ENCODE data around the gene MAST4.

The MAST4 gene

DNA sequence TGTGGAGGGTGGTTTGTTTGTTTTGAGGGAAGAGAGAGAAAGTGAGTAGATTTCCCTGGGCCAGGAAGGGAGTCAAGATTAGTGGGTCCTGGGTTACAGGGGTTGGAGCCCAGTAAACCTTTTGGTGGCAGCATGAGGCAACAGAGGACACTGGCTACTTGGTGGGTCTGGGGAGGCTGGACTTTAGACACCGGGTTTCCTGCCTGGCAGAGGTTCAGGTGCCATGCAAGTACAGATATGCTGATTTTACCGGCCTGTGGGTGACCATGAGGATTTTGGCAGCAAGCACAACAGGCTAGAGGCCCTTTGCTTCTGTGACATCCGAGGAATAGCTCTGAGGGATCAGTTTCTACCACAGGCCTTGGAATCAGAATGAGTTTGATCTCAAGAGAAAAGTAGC, 18.9 kb downstream of the MAST4 start:
- TF ChIP-seq, protein P1, sequence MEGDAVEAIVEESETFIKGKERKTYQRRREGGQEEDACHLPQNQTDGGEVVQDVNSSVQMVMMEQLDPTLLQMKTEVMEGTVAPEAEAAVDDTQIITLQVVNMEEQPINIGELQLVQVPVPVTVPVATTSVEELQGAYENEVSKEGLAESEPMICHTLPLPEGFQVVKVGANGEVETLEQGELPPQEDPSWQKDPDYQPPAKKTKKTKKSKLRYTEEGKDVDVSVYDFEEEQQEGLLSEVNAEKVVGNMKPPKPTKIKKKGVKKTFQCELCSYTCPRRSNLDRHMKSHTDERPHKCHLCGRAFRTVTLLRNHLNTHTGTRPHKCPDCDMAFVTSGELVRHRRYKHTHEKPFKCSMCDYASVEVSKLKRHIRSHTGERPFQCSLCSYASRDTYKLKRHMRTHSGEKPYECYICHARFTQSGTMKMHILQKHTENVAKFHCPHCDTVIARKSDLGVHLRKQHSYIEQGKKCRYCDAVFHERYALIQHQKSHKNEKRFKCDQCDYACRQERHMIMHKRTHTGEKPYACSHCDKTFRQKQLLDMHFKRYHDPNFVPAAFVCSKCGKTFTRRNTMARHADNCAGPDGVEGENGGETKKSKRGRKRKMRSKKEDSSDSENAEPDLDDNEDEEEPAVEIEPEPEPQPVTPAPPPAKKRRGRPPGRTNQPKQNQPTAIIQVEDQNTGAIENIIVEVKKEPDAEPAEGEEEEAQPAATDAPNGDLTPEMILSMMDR (IDR thresholded peaks at IDR 0.05; ENCODE audit: insufficient read depth, low read depth, low read length, missing control alignments): no peak
- DNase-seq (ENCODE audit: low read depth): no peak
- H3K4me3 ChIP-seq (ENCODE audit: low read depth, low read length): no peak overlapping the region

DNA sequence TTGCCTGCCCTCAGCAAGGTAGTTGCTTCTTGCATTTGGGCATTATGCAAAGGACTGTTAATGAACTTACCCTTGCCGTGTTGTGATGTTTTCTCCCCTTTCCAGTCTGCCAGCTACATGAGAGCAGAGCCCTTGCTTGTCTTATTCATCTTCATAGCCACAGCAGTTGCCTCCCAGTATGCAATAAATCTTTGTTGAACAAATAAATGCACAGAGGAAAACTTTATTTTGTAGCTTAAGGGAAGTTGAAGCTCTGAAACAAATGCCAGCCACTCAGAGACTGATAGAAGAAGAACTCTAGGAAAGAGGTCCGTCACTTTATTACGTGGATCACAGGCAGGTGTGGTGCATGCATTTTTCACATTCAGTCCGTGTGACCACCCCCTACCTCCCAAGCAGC, 19.7 kb downstream of the MAST4 start:
- TF ChIP-seq, protein P1 (IDR thresholded peaks at IDR 0.05; ENCODE audit: insufficient read depth, low read depth, low read length, missing control alignments): no peak
- H3K4me3 ChIP-seq (ENCODE audit: low read depth, low read length): no peak overlapping the region
- DNase-seq (ENCODE audit: low read depth): no peak

DNA sequence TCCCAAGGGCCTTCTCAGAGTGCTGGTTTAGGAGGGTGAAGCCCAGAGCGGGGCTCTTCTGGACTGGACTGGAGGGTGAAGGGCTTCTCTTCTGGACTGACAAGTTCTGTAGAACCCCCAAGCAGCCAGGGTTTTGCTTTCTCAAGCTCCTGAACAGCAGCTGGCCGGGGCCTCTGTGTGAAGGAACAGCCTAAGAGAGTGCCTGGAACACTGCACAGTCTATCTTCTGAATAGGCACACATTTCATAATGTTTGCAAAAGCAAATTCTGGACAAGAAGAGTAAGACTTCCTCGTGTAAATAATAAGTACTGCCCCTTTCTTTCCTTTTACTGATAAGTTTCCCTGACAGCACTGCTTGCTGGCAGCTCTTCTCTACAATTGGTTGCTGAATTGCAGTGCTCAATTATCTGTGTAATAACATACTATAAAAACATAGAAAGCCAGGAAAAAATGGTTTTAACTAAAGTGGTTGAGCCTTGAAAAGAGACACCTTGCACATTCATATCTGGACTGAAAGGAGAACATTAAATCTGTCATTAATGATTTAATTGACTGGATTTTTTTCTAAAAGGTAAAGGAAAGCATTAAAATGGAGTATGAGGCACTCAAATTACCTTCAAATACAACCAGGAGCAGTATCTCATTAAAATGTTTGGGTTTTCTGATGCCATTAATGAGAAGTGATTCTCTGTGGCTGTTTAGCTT, 20.5 kb downstream of the MAST4 start:
- TF ChIP-seq, protein P1 (IDR thresholded peaks at IDR 0.05; ENCODE audit: insufficient read depth, low read depth, low read length, missing control alignments): no peak
- H3K4me3 ChIP-seq (ENCODE audit: low read depth, low read length): no peak overlapping the region
- no peak for DNase-seq (ENCODE audit: low read depth)

DNA sequence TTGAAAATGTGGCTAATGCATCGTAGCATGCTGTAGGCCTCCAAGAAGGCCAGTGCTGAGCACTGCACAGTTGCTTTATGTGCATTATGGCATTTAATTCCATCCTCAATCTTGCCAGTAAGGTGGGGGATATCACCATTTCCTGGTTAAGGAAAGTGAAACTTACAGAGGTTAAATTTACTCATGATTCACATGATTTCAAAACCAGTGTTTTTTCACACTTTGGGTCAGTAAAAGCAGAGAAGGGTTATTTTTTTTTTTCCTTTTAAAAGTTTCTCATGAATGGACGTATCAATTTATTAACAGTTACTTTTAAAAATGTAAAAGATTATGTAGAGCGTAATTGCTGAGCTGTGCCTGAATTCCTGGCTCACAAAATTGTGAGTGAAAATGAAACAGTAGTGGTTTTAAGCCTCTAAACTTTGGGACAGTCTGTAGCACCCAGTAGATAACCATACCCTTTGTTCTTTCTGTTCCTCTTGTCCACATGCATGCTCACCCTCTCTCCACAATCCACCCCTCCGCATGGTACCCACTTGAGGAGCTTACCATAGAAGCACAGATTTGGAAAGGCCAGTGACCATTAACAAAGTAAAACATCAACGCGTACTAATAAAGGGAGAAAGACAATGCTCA, 21.2 kb downstream of the MAST4 start:
- no peak overlapping the region for H3K4me3 ChIP-seq (ENCODE audit: low read depth, low read length)
- TF ChIP-seq, protein P1 (IDR thresholded peaks at IDR 0.05; ENCODE audit: insufficient read depth, low read depth, low read length, missing control alignments): no peak
- peak; percentile 18 for DNase-seq (ENCODE audit: low read depth)

DNA sequence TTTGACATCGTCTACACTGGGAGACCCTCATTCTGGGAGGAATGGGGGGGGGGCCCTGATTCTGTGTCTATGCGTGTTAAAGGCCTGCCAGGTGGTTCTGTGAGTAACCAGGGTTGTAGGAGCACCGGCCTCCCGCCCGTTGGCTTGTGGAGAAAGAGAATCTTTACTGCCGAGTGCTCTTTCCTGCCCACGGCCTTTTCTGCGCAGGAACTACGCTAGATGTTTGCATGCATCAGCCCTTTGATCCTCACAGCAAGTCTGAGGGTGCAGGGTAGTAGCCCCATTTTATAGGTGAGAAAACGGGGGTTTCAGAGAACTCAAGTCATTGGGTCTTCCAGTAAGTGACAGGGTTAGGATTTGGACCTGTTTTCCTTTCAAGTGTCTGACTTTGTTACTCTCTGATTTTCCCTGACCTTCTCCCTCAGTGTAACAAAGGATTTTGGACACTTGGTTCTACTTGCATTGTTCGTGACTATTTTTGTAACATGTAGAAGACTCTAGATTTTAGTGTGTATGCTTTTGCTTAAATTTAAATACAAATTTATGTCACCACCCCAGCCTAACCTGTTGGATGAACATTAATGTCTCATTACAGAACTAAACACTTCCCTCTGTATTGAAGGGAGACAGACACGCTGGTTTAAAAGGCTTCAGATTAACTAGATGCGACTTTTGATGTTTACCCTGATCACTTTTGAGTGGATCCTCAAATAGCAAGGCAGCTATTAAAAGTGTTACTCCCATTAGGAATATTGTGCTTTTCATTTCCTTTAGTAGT, 22.0 kb downstream of the MAST4 start:
- TF ChIP-seq, protein P1 (IDR thresholded peaks at IDR 0.05; ENCODE audit: insufficient read depth, low read depth, low read length, missing control alignments): no peak
- DNase-seq (ENCODE audit: low read depth): no peak
- H3K4me3 ChIP-seq (ENCODE audit: low read depth, low read length): no peak overlapping the region

DNA sequence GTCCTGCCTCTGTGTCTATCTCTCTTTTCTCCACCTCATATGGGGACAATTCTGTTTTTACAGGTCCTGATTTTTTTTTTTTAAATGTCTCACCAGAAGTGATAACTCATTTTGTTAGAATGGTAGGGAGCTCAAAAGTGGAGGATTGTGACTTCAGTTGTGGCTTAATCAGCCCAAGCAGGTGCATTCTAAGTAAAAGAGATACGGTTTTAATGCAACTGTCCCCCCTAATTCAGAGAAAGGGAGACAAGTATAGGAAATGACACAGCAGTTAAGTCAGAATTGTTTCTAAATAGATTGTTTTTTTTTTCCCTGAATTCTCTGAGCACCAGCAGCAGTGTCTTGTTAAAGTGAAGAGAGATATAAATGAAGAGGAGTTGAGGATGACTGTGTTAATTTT, 24.5 kb downstream of the MAST4 start:
- no peak for DNase-seq (ENCODE audit: low read depth)
- TF ChIP-seq, protein P1 (IDR thresholded peaks at IDR 0.05; ENCODE audit: insufficient read depth, low read depth, low read length, missing control alignments): no peak
- H3K4me3 ChIP-seq (ENCODE audit: low read depth, low read length): no peak overlapping the region

Measured in GM12865 (cell line).